Adrenal gland (tissue), 5 donors: Measurements from ENCODE around the gene ROCK2.

Experiments used
- POLR2A ChIP-seq, 2 donors: fragments of 450-650 bp; IDR thresholded peaks; one replicate each; pipeline ENCODE4 v1.6.1; 2017; ENCODE audit warnings: antibody characterized with exemption in 2 of 2, mild to moderate bottlenecking in 2 of 2, moderate library complexity in 1 of 2
- TF ChIP-seq, protein P1 (sequence below), 6 experiments: fragments of 450-650 bp in 4 of 6; fragments of 200-600 bp in 2 of 6; sonication (generic) in 1 of 6; IDR thresholded peaks; 1 replicate in 5 of 6; 2 replicates in 1 of 6; pipeline versions ENCODE4 v1.5.1 to v1.8.0; 2016 to 2021; ENCODE audit warnings: antibody characterized with exemption in 6 of 6, mild to moderate bottlenecking in 2 of 6, moderate library complexity in 1 of 6
- donor health status: DM: no; HTN: no; CAD: no.

DNA sequence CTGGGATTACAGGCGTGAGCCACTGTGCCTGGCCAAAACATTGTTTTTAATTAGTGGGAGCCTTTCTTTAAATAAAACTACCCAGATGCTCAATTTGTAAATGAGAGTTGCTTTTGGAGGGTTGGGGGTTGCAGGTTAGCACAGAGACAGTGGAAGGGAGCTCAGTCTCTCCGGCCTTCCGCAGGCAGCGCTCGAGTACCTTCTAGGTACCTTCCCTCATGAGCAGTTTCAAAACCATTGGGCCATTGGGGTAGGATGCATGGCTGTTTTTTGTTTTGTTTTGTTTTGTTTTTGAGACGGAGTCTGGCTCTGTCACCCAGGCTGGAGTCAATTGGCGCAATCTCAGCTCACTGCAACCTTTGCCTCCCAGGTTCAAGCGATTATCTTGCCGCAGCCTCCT lies 170.2 kb downstream of the ROCK2 start:
- TF ChIP-seq, protein P1, sequence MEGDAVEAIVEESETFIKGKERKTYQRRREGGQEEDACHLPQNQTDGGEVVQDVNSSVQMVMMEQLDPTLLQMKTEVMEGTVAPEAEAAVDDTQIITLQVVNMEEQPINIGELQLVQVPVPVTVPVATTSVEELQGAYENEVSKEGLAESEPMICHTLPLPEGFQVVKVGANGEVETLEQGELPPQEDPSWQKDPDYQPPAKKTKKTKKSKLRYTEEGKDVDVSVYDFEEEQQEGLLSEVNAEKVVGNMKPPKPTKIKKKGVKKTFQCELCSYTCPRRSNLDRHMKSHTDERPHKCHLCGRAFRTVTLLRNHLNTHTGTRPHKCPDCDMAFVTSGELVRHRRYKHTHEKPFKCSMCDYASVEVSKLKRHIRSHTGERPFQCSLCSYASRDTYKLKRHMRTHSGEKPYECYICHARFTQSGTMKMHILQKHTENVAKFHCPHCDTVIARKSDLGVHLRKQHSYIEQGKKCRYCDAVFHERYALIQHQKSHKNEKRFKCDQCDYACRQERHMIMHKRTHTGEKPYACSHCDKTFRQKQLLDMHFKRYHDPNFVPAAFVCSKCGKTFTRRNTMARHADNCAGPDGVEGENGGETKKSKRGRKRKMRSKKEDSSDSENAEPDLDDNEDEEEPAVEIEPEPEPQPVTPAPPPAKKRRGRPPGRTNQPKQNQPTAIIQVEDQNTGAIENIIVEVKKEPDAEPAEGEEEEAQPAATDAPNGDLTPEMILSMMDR (IDR thresholded peaks at IDR 0.05) = no peak
- TF ChIP-seq POLR2A (IDR thresholded peaks at IDR 0.05) = no peak
